Lower leg skin (tissue), 3 donors: Measurements from ENCODE around the gene B4GALT2.

Source experiments
- CTCF ChIP-seq, 3 donors: fragments of 450-650 bp; IDR thresholded peaks; one replicate each; pipeline ENCODE4 v1.5.1; 2016; ENCODE audit warnings: antibody characterized with exemption in 3 of 3, mild to moderate bottlenecking in 3 of 3, moderate library complexity in 2 of 3
- POLR2A ChIP-seq, 2 donors: fragments of 450-650 bp; IDR thresholded peaks; one replicate each; pipeline ENCODE4 v1.6.1; 2016 to 2017; ENCODE audit warnings: antibody characterized with exemption in 2 of 2, mild to moderate bottlenecking in 1 of 2, moderate library complexity in 1 of 2

DNA sequence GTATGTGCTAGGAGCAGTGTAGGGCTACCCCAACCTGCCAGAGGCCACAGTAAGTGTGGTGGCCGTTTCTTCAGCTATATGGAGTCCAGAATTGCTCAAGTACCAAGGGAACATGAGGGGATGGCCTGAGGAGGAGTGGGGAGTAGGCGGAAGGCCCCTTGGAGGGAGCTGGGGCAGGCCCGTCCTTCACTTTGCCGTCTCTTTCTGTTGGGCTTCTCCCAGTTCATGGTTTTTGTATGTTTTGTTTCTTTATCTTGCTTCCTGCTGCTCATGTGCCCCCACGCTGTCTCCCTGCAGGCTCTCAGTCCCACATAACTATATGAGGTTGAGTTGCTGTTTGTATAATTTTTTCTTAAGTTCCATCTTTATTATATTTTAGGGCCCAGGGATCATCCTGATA lies 15.1 kb upstream of the B4GALT2 start:
- TF ChIP-seq POLR2A (IDR thresholded peaks at IDR 0.05) = no peak
- no peak for TF ChIP-seq CTCF (IDR thresholded peaks at IDR 0.05)
